CD4-positive, CD25-positive, alpha-beta regulatory T cell (primary cell): ENCODE data around the gene PPP1R12B. TPM values are rescaled to one million over a fixed set of nuclear protein-coding genes. Genes with fewer than 3 reads are reported as not detected.
A peak's percentile ranks its signal among the peaks of the same experiment; 100 is the strongest.

Experiments used
- ATAC-seq, 2 donors: fragments of 150-1000 bp; cut with Tn5 transposase; one replicate each; pipeline ENCODE4 v1.10.0; 2021; ENCODE audit warnings: low read depth in 2 of 2, moderate number of reproducible peaks in 2 of 2, moderate library complexity in 1 of 2
- DNase-seq, 3 donors: peaks; one replicate each; pipeline versions ENCODE4 v3.0.0 to v3.0.0-alpha.2; 2012 to 2022; ENCODE audit warnings: mixed read lengths in 1 of 3
- H3K27ac ChIP-seq: one replicate; pipeline ENCODE4 v1.7.0; 2013; ENCODE audit warnings: mild to moderate bottlenecking, low read length; ENCODE audit not compliant: insufficient read depth, poor library complexity, severe bottlenecking
- H3K27me3 ChIP-seq: one replicate; pipeline ENCODE4 v1.7.0; 2013; ENCODE audit warnings: low read length; ENCODE audit not compliant: control insufficient read depth, insufficient read depth
- H3K36me3 ChIP-seq: one replicate; pipeline ENCODE4 v1.7.0; 2013; ENCODE audit warnings: mild to moderate bottlenecking, low read length, moderate library complexity; ENCODE audit not compliant: control insufficient read depth, insufficient read depth
- H3K4me1 ChIP-seq: 2 replicates; pipeline ENCODE4 v1.7.0; 2013; ENCODE audit warnings: mild to moderate bottlenecking, low read length; ENCODE audit not compliant: insufficient read depth, control insufficient read depth, poor library complexity, severe bottlenecking
- H3K4me3 ChIP-seq: one replicate; pipeline ENCODE4 v1.7.0; 2013; ENCODE audit warnings: low read depth, mild to moderate bottlenecking, low read length, moderate library complexity
- H3K9me3 ChIP-seq, 2 experiments: 1 replicate in 1 of 2; 2 replicates in 1 of 2; pipeline ENCODE4 v1.7.0; 2013; ENCODE audit warnings: low read length in 2 of 2, mild to moderate bottlenecking in 1 of 2, moderate library complexity in 1 of 2; ENCODE audit not compliant: control insufficient read depth in 2 of 2
- H3K27ac Mint-ChIP-seq, 3 donors: one replicate each; pipeline ENCODE4 v1.8.0; 2020 to 2022; ENCODE audit warnings: mild to moderate bottlenecking in 3 of 3, mixed read lengths in 3 of 3, moderate library complexity in 2 of 3
- H3K27me3 Mint-ChIP-seq: one replicate; pipeline ENCODE4 v1.8.0; 2022; ENCODE audit warnings: mild to moderate bottlenecking, mixed read lengths
- H3K36me3 Mint-ChIP-seq: one replicate; pipeline ENCODE4 v1.8.0; 2020; ENCODE audit warnings: mixed read lengths
- H3K4me1 Mint-ChIP-seq, 4 donors: one replicate each; pipeline ENCODE4 v1.8.0; 2020 to 2022; ENCODE audit warnings: mixed read lengths in 4 of 4, mild to moderate bottlenecking in 1 of 4
- H3K4me3 Mint-ChIP-seq, 4 donors: one replicate each; pipeline ENCODE4 v1.8.0; 2020 to 2022; ENCODE audit warnings: mild to moderate bottlenecking in 4 of 4, mixed read lengths in 4 of 4, moderate library complexity in 3 of 4
- H3K9me3 Mint-ChIP-seq, 7 donors: one replicate each; pipeline ENCODE4 v1.8.0; 2020 to 2022; ENCODE audit warnings: mixed read lengths in 7 of 7, mild to moderate bottlenecking in 3 of 7, moderate library complexity in 2 of 7
- polyA plus RNA-seq, 4 donors: library from polyadenylated mRNA; unstranded; fragments of 300-500 nt; fragmentation: Illumina TruSeq; gene quantifications; one replicate each; pipeline ENCODE4 v1.2.3, GENCODE V29; 2021
- total RNA-seq: library from RNA; stranded (reverse); gene quantifications from one replicate; pipeline ENCODE4 v1.2.3, GENCODE V29; 2022

Gene PPP1R12B
- total RNA-seq (32.5 TPM), polyA plus RNA-seq (1 to 10 TPM; 3.8 to 6.4 (median 4.2) TPM)

GRCh38 chr1:202348509-202349205 is at the start of gene PPP1R12B:
TSS of gene PPP1R12B (plus strand) at chr1:202348699. CDS start at chr1:202348852, 153 bp downstream.
- DNase-seq: peak; percentile 93 to 98 (median 94)
- peaks cover 10 to 38% (median 28%) of the 10 kb centered on the region in 4 donors for H3K4me1 Mint-ChIP-seq
- H3K27ac Mint-ChIP-seq: peak within 1 kb of the TSS; percentile 94 to 97 (median 95)
- Histone ChIP-seq H3K36me3 (no peaks in the 10 kb centered on the region), H3K4me3 (peak within 1 kb of the TSS; percentile 97), H3K27ac (peak within 1 kb of the TSS; percentile 75), H3K9me3 (no peaks in the 10 kb centered on the region), H3K27me3 (no peaks in the 10 kb centered on the region), H3K4me1 (peaks cover 14% of the 10 kb centered on the region)
- ATAC-seq: peak; percentile 95 to 97
- H3K36me3 Mint-ChIP-seq: no peaks in the 10 kb centered on the region
- H3K9me3 Mint-ChIP-seq: no peaks in the 10 kb centered on the region
- peak within 1 kb of the TSS; percentile 92 to 98 (median 94) for H3K4me3 Mint-ChIP-seq
- peaks cover 6% of the 10 kb centered on the region for H3K27me3 Mint-ChIP-seq

- Histone ChIP-seq H3K9me3 (no peaks in the 10 kb centered on the region), H3K27ac (no peak overlapping the region), H3K4me3 (no peak overlapping the region), H3K4me1 (no peaks in the 10 kb centered on the region), H3K27me3 (no peaks in the 10 kb centered on the region), H3K36me3 (no peaks in the 10 kb centered on the region)
- H3K27me3 Mint-ChIP-seq: no peaks in the 10 kb centered on the region
- DNase-seq: no peak
- no peak overlapping the region for H3K4me3 Mint-ChIP-seq
- H3K36me3 Mint-ChIP-seq: no peaks in the 10 kb centered on the region
- no peak for ATAC-seq
- H3K4me1 Mint-ChIP-seq: peaks cover 0 to 1% (median 0%) of the 10 kb centered on the region in 4 donors
- no peaks in the 10 kb centered on the region for H3K9me3 Mint-ChIP-seq
- H3K27ac Mint-ChIP-seq: no peak overlapping the region
These were observed 46.3 kb upstream of the PPP1R12B start for GRCh38 chr1:202302166-202302565.

- no peaks in the 10 kb centered on the region for H3K27me3 ChIP-seq
- Mint-ChIP-seq H3K4me3 (no peak overlapping the region), H3K27ac (peak overlapping the region in 2 of 3 donors; percentile 19 to 28), H3K9me3 (peaks cover 0 to 2% (median 0%) of the 10 kb centered on the region in 7 donors), H3K36me3 (no peaks in the 10 kb centered on the region), H3K27me3 (no peaks in the 10 kb centered on the region), H3K4me1 (no peaks in the 10 kb centered on the region)
- ATAC-seq (no peak), DNase-seq (no peak)
- no peak overlapping the region for H3K4me3 ChIP-seq
- H3K9me3 ChIP-seq: no peaks in the 10 kb centered on the region
- H3K4me1 ChIP-seq: no peaks in the 10 kb centered on the region
- H3K27ac ChIP-seq: no peak overlapping the region
- H3K36me3 ChIP-seq: no peaks in the 10 kb centered on the region
These were observed 44.1 kb upstream of the PPP1R12B start for GRCh38 chr1:202304375-202304774.

- H3K27ac Mint-ChIP-seq: peak overlapping the region in 1 of 3 donors; percentile 19
- no peak for DNase-seq
These were observed 43.3 kb upstream of the PPP1R12B start for GRCh38 chr1:202305168-202305567.

GRCh38 chr1:202306535-202307345 is 41.8 kb upstream of the PPP1R12B start:
- H3K27me3 ChIP-seq: no peaks in the 10 kb centered on the region
- ATAC-seq (no peak), DNase-seq (no peak)
- Mint-ChIP-seq H3K9me3 (peaks cover 0 to 2% (median 0%) of the 10 kb centered on the region in 7 donors), H3K4me1 (no peaks in the 10 kb centered on the region), H3K36me3 (no peaks in the 10 kb centered on the region), H3K27me3 (no peaks in the 10 kb centered on the region), H3K27ac (no peak overlapping the region), H3K4me3 (no peak overlapping the region)
- no peaks in the 10 kb centered on the region for H3K36me3 ChIP-seq
- H3K9me3 ChIP-seq: no peaks in the 10 kb centered on the region
- H3K4me3 ChIP-seq: no peak overlapping the region
- no peaks in the 10 kb centered on the region for H3K4me1 ChIP-seq
- no peak overlapping the region for H3K27ac ChIP-seq

More at GRCh38 chr1:202305168-202305567, 43.3 kb upstream of the PPP1R12B start:
- no peak for ATAC-seq
- H3K4me3 Mint-ChIP-seq: no peak overlapping the region
- H3K27me3 Mint-ChIP-seq: no peaks in the 10 kb centered on the region
- no peaks in the 10 kb centered on the region for H3K36me3 Mint-ChIP-seq
- peaks cover 0 to 2% (median 0%) of the 10 kb centered on the region in 7 donors for H3K9me3 Mint-ChIP-seq
- Histone ChIP-seq H3K27ac (no peak overlapping the region), H3K9me3 (no peaks in the 10 kb centered on the region), H3K36me3 (no peaks in the 10 kb centered on the region), H3K4me1 (no peaks in the 10 kb centered on the region), H3K27me3 (no peaks in the 10 kb centered on the region), H3K4me3 (no peak overlapping the region)
- no peaks in the 10 kb centered on the region for H3K4me1 Mint-ChIP-seq

GRCh38 chr1:202310071-202310725 is 38.3 kb upstream of the PPP1R12B start:
- Mint-ChIP-seq H3K4me1 (peaks cover 0 to 3% (median 1%) of the 10 kb centered on the region in 4 donors), H3K27ac (peak overlapping the region in 1 of 3 donors; percentile 51), H3K36me3 (no peaks in the 10 kb centered on the region), H3K9me3 (peaks cover 0 to 2% (median 0%) of the 10 kb centered on the region in 7 donors), H3K27me3 (no peaks in the 10 kb centered on the region), H3K4me3 (no peak overlapping the region)
- H3K27ac ChIP-seq: no peak overlapping the region
- no peak overlapping the region for H3K4me3 ChIP-seq
- no peaks in the 10 kb centered on the region for H3K27me3 ChIP-seq
- H3K36me3 ChIP-seq: no peaks in the 10 kb centered on the region
- ATAC-seq: no peak
- H3K4me1 ChIP-seq: no peaks in the 10 kb centered on the region
- no peak for DNase-seq
- H3K9me3 ChIP-seq: no peaks in the 10 kb centered on the region

- Mint-ChIP-seq H3K4me1 (peaks cover 0 to 3% (median 1%) of the 10 kb centered on the region in 4 donors), H3K27me3 (no peaks in the 10 kb centered on the region), H3K27ac (peak overlapping the region in 2 of 3 donors; percentile 42 to 87), H3K36me3 (no peaks in the 10 kb centered on the region), H3K9me3 (peaks cover 0 to 2% (median 0%) of the 10 kb centered on the region in 7 donors), H3K4me3 (peak overlapping the region in 1 of 4 donors; percentile 34)
- H3K4me3 ChIP-seq: no peak overlapping the region
- H3K4me1 ChIP-seq: no peaks in the 10 kb centered on the region
- no peaks in the 10 kb centered on the region for H3K27me3 ChIP-seq
- DNase-seq (no peak), ATAC-seq (no peak)
- H3K9me3 ChIP-seq: no peaks in the 10 kb centered on the region
- no peak overlapping the region for H3K27ac ChIP-seq
- H3K36me3 ChIP-seq: no peaks in the 10 kb centered on the region
These were observed 37.8 kb upstream of the PPP1R12B start for GRCh38 chr1:202310746-202311145.
